GM12872 (cell line): ENCODE results near the gene IL10.

ENCODE experiments used
- TF ChIP-seq, protein P1 (sequence below): IDR thresholded peaks from 3 replicates; pipeline ENCODE4 v1.5.1; 2011; ENCODE audit warnings: low read depth, mild to moderate bottlenecking, low read length, moderate library complexity; ENCODE audit not compliant: insufficient read depth

The IL10 gene

DNA sequence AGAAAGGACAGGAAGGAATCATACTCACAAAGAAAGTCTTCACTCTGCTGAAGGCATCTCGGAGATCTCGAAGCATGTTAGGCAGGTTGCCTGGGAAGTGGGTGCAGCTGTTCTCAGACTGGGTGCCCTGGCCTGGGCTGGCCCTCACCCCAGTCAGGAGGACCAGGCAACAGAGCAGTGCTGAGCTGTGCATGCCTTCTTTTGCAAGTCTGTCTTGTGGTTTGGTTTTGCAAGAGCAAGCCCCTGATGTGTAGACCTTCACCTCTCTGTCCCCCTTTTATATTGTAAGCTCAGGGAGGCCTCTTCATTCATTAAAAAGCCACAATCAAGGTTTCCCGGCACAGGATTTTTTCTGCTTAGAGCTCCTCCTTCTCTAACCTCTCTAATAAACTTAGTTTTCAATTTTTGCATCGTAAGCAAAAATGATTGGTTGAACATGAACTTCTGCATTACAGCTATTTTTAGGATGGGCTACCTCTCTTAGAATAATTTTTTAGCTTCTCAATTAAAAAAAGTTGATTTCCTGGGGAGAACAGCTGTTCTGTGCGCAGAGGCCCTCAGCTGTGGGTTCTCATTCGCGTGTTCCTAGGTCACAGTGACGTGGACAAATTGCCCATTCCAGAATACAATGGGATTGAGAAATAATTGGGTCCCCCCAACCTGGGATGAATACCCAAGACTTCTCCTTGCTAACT is at the start of gene IL10:
Gene IL10 (minus strand): TSS at position 252 of the 695 bp plus-strand sequence. CDS start 59 bp downstream, at position 193.
- TF ChIP-seq, protein P1, sequence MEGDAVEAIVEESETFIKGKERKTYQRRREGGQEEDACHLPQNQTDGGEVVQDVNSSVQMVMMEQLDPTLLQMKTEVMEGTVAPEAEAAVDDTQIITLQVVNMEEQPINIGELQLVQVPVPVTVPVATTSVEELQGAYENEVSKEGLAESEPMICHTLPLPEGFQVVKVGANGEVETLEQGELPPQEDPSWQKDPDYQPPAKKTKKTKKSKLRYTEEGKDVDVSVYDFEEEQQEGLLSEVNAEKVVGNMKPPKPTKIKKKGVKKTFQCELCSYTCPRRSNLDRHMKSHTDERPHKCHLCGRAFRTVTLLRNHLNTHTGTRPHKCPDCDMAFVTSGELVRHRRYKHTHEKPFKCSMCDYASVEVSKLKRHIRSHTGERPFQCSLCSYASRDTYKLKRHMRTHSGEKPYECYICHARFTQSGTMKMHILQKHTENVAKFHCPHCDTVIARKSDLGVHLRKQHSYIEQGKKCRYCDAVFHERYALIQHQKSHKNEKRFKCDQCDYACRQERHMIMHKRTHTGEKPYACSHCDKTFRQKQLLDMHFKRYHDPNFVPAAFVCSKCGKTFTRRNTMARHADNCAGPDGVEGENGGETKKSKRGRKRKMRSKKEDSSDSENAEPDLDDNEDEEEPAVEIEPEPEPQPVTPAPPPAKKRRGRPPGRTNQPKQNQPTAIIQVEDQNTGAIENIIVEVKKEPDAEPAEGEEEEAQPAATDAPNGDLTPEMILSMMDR, result no peak

DNA sequence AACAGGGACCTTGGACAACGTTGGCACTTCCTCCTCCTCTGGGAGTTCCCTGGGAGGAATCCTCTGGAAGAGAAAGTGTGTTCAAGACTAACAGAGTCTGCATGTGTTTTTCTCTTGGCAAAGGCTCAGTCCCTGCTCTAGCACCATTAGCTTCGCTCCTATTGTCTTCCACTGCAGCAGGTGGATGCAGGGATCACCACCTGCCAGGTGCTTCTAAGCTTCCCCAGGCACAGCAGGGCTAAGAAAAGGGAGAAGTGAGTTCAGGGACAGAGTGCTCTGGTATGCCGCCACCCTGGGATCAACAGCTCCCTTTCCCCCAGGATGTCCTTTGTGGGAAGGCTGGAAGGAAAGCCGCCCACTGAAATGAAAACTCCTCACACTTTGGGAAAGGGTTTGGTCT is 49.2 kb upstream of the IL10 start:
- TF ChIP-seq, protein P1, result no peak

DNA sequence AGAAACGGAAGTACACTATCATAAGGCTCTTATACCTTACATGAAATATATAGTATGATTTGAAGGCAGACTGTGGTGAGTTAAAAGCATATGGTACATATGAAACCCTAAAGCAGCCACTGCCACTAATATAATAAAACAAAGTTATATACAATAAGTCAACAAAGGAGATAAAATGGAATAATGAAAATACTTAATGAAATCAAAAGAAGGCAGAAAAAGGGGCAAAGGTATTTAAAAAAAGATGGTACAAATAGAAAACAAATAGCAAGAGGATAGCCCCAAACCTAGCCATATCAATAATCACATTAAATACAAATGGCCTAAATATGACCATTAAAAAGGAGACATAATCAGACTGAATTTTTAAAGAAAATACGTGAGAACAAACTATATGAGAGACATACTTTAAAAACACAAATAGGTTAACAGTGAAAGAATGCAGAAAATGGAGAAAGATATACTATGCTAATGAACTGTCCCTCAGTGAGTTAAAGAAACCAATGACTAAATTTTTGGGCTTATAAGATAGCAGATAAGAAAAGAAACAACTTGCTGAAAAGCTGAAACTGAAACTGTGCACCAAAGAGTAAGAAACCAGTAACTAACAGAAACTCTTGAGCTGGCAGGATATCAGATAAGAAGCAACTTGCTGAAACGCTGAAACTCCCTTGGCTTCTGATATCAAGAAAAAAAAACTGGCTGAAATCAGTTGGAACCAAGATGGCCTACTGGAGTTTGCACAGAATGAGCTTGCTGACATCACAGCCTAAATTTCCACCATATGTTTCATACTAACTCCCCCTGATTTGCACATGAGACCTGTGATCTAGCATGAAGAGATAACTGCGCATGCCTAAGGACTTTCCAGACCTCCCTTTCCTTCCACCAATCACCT is 44.3 kb upstream of the IL10 start:
- TF ChIP-seq, protein P1, result no peak

DNA sequence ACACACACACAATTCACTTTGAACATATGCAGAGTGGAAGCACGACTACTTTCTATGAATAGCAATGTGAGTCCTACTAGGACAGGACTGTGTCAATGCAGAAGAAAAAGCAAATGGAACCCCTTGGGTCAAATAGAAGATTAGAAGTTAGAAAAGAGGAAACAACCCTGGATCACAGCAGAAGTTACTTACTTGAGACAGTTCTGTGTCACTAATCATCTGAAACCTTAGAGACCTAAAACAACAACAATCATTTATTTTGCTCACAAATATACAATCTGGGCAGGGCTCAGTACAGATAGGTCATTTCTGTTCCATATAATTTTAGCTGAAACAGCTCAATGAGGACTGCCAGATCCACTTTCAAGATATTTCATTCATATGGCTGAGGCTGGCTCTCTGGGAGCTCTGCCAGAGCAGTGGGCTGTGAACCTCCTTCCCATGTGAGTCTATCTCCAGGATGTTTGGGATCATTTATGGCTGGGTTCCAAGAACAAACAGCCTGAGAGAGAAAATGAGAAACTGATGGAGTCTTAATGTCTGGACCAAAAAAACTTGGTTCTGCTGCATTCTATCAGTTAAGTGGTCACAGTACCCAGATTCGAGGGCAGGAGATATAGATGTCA is 42.5 kb upstream of the IL10 start:
- TF ChIP-seq, protein P1, result no peak

DNA sequence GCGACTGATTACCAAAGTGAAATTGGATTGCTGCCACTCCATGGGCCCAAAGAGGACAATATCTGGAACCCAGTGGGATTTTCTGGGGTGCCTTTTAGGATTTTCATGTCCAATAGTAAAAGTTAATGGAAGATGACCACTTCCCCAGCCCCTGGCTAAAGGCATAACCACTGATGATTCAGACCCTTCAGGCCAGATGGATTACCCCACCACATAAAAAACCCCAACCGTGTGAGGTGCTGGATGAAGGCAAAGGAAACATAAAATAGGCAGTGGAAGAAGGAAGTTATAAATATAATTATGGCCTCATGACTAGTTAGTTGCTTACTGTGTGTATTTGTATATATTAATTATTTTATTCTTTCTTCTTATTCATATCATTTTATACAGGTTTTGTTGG is 40.2 kb upstream of the IL10 start:
- TF ChIP-seq, protein P1, result no peak

DNA sequence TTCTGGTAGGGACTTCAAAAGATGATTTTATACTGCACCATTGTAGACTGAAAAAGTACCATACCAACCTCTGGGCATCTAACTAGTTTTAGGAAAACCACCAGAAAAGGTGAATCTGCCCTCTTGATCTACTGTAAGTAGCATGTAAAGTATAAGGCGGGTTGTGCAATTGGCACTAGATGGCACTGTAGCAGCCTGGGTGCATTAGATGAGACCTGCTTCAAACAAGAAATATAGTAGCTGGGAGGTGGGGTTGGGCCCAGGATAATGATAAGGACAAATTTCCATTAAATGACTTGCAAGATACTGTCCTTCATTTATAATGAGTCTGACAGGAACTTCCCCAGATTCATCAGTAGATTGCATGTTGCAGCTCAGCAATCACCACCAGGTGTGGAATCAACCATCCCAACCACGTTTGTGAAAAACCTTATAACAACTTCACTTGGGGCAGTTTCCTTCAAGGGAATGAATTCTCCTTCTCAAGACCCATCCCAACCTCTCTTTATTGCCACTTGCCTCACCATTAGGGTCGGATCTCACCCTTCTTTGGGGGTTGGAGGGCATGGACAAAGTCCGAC is 37.3 kb upstream of the IL10 start:
- TF ChIP-seq, protein P1, result peak; percentile 59

DNA sequence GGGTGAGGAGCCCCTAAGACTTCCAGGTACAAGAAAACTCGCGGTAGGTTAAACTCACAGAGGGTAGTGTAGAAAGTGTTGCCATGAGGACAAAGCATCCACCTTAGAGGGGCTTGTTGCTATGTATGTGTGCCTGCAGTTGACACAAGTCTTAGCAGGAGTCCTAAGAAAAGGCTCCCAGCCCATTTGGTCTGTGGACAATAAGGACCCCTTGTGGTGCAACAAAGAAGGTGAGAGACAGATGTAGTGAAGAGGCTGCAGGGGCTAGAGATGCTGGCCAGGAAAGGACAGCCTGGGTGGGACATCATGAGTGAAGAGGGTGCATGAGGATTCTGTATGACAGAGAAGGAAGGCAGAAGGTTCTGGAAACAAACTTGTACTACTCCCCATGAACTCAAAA is 36.3 kb upstream of the IL10 start:
- TF ChIP-seq, protein P1, result peak; percentile 72
